Measurements from ENCODE around the gene SLC5A1.

DNA sequence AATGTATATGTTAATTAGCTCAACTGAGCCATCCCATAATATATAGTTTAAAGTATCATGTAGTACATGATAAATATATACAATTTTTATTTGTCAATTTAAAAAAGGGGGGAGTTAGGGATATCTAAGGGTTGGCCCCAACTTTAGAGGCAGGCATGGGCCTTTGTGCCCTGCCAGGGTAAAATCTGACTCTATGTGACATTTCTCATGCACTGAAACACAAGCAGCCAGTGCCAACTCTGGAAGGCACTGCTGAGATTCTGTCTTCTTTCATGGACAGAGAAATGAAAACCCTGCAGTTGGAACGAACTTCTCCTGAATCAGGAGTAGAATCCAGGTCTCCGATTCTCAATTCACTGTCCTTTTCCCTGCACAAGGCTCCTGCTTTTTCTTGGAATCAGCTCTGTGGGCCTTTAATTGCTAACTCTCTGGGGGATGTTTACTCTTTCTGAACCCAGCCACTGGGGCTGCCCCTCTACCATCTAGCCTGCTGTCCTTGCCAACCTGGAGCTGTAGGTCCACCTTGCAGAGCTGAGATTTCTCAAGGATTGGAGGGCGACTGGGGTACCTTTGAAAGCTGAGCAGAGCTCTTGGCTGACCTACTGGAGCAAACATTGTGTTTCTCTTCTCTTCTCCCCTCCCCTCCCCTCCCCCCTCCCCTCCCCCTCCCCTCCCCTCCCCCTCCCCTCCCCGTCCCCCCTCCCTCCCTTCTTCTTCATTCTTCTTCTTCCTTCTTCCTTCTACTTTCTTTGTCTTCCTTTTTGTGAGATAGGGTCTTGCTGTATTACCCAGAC is 26.7 kb downstream of the SLC5A1 start:
- TF ChIP-seq, protein P1, sequence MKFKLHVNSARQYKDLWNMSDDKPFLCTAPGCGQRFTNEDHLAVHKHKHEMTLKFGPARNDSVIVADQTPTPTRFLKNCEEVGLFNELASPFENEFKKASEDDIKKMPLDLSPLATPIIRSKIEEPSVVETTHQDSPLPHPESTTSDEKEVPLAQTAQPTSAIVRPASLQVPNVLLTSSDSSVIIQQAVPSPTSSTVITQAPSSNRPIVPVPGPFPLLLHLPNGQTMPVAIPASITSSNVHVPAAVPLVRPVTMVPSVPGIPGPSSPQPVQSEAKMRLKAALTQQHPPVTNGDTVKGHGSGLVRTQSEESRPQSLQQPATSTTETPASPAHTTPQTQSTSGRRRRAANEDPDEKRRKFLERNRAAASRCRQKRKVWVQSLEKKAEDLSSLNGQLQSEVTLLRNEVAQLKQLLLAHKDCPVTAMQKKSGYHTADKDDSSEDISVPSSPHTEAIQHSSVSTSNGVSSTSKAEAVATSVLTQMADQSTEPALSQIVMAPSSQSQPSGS (IDR thresholded peaks at IDR 0.05; ENCODE audit: low read length) = no peak
- TF ChIP-seq, protein P2, sequence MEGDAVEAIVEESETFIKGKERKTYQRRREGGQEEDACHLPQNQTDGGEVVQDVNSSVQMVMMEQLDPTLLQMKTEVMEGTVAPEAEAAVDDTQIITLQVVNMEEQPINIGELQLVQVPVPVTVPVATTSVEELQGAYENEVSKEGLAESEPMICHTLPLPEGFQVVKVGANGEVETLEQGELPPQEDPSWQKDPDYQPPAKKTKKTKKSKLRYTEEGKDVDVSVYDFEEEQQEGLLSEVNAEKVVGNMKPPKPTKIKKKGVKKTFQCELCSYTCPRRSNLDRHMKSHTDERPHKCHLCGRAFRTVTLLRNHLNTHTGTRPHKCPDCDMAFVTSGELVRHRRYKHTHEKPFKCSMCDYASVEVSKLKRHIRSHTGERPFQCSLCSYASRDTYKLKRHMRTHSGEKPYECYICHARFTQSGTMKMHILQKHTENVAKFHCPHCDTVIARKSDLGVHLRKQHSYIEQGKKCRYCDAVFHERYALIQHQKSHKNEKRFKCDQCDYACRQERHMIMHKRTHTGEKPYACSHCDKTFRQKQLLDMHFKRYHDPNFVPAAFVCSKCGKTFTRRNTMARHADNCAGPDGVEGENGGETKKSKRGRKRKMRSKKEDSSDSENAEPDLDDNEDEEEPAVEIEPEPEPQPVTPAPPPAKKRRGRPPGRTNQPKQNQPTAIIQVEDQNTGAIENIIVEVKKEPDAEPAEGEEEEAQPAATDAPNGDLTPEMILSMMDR (IDR thresholded peaks at IDR 0.05; ENCODE audit: control extremely low read depth in 1 of 3, insufficient read depth in 1 of 3, low read depth in 1 of 3, low read length in 3 of 3) = no peak
- TF ChIP-seq JUND (IDR thresholded peaks at IDR 0.05; ENCODE audit: low read length) (no peak), POLR2A (IDR thresholded peaks at IDR 0.05; ENCODE audit: control extremely low read depth in 1 of 2, low read depth in 2 of 2, low read length in 2 of 2) (no peak)

Data from H1 (cell line).